Measurements from ENCODE around the gene MADCAM1. TPM values are rescaled to one million over a fixed set of nuclear protein-coding genes. Genes with fewer than 3 reads are reported as not detected.

MADCAM1 gene
- total RNA-seq, 3 donors from 2014 or later (not counting 1 experiment from before 2014, with no cell fraction given), result 0.43 to 0.54 TPM; not detected in 1

DNA sequence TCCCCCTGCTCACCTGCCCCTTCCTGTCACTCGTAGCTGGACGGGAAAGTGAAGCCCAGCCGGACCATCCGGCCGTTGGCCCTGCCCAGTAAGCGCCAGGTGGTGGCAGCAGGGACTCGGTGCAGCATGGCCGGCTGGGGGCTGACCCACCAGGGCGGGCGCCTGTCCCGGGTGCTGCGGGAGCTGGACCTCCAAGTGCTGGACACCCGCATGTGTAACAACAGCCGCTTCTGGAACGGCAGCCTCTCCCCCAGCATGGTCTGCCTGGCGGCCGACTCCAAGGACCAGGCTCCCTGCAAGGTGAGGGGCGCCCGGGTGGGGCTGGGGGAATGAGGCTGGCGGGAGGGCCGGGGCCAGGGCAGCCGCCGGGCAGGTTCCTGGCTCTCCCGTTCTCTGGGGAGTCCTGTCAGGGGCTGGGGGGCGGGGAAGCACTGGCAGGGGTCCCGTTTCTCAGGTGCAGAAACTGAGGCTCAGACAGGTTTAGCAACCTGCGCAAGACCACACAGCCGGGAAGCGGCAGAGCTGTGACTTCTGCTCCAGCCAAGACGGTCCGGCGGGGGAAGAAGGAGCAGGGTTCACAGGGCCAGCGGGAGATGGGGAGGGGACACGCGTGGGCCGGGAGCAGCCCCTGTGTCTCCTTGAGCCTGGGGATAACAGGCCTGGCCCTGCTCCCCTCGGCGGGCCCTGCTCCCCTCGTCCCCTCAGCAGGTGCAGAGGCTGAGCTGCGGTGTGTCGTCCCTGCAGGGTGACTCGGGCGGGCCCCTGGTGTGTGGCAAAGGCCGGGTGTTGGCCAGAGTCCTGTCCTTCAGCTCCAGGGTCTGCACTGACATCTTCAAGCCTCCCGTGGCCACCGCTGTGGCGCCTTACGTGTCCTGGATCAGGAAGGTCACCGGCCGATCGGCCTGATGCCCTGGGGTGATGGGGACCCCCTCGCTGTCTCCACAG is 52.9 kb downstream of the MADCAM1 start:
- ATAC-seq, result no peak
- no peak overlapping the region for H3K27ac Mint-ChIP-seq
- 89% methylated on average over 51 of the region's 52 CpGs for WGBS (ENCODE audit: insufficient coverage)

GRCh38 chr19:554817-555216 is 58.5 kb downstream of the MADCAM1 start:
- ATAC-seq, result no peak
- Mint-ChIP-seq H3K36me3 (no peaks in the 10 kb centered on the region), H3K27ac (no peak overlapping the region), H3K4me3 (no peak overlapping the region), H3K9me3 (no peaks in the 10 kb centered on the region), H3K4me1 (peaks cover 0 to 15% of the 10 kb centered on the region in 2 donors), H3K27me3 (ENCODE audit: low read depth in 2 of 2) (no peaks in the 10 kb centered on the region)
- Histone ChIP-seq H3K4me3 (ENCODE audit: low read length) (no peak overlapping the region), H3K27ac (ENCODE audit: low read length) (no peak overlapping the region), H3K36me3 (ENCODE audit: control insufficient read depth, insufficient read depth, low read length) (no peaks in the 10 kb centered on the region), H3K27me3 (ENCODE audit: control insufficient read depth, insufficient read depth, low read length) (no peaks in the 10 kb centered on the region), H3K4me1 (ENCODE audit: control insufficient read depth, insufficient read depth, low read length) (peaks cover 8% of the 10 kb centered on the region), H3K9me3 (ENCODE audit: control insufficient read depth, insufficient read depth, low read length) (no peaks in the 10 kb centered on the region)
- intact Hi-C loops (cut with micrococcal nuclease), result no loop called here
- TF ChIP-seq, protein P1, sequence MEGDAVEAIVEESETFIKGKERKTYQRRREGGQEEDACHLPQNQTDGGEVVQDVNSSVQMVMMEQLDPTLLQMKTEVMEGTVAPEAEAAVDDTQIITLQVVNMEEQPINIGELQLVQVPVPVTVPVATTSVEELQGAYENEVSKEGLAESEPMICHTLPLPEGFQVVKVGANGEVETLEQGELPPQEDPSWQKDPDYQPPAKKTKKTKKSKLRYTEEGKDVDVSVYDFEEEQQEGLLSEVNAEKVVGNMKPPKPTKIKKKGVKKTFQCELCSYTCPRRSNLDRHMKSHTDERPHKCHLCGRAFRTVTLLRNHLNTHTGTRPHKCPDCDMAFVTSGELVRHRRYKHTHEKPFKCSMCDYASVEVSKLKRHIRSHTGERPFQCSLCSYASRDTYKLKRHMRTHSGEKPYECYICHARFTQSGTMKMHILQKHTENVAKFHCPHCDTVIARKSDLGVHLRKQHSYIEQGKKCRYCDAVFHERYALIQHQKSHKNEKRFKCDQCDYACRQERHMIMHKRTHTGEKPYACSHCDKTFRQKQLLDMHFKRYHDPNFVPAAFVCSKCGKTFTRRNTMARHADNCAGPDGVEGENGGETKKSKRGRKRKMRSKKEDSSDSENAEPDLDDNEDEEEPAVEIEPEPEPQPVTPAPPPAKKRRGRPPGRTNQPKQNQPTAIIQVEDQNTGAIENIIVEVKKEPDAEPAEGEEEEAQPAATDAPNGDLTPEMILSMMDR (IDR thresholded peaks at IDR 0.05), result no peak
- 88% methylated on average over 20 of the region's 20 CpGs for WGBS (ENCODE audit: insufficient coverage)
- no peak for DNase-seq

More for the DNA sequence above, 52.9 kb downstream of the MADCAM1 start:
- H3K4me1 ChIP-seq (ENCODE audit: control insufficient read depth, insufficient read depth, low read length), result peaks cover 27% of the 10 kb centered on the region
- H3K27me3 ChIP-seq (ENCODE audit: control insufficient read depth, insufficient read depth, low read length), result no peaks in the 10 kb centered on the region
- no peaks in the 10 kb centered on the region for H3K9me3 Mint-ChIP-seq
- H3K4me1 Mint-ChIP-seq, result peaks cover 3 to 28% of the 10 kb centered on the region in 2 donors
- intact Hi-C loops (cut with micrococcal nuclease), result no loop called here
- H3K9me3 ChIP-seq (ENCODE audit: control insufficient read depth, insufficient read depth, low read length), result no peaks in the 10 kb centered on the region
- no peak overlapping the region for H3K27ac ChIP-seq (ENCODE audit: low read length)
- peaks cover 17% of the 10 kb centered on the region for H3K36me3 ChIP-seq (ENCODE audit: control insufficient read depth, insufficient read depth, low read length)
- H3K36me3 Mint-ChIP-seq, result no peaks in the 10 kb centered on the region
- no peak overlapping the region for H3K4me3 ChIP-seq (ENCODE audit: low read length)
- no peaks in the 10 kb centered on the region for H3K27me3 Mint-ChIP-seq (ENCODE audit: low read depth in 2 of 2)
- no peak for DNase-seq
- H3K4me3 Mint-ChIP-seq, result no peak overlapping the region
- TF ChIP-seq, protein P1 (IDR thresholded peaks at IDR 0.05), result no peak

Other genes with a start within 250 kb of the MADCAM1 start
- 1 to 10 TPM in 2 of 3 donors, under 1 TPM in 1; 0.85 to 6.2 (median 1.0) TPM for gene PLPP2, start 205.1 kb upstream of the MADCAM1 start, total RNA-seq
- gene MIER2, start 151.7 kb upstream of the MADCAM1 start, total RNA-seq, result 10 to 100 TPM; 14.8 to 17.7 (median 15.4) TPM
- gene C2CD4C, start 87.3 kb upstream of the MADCAM1 start, total RNA-seq, result not detected
- under 1 TPM in 1 of 3 donors, not detected in 2; 0.75 TPM for gene SHC2, start 35.5 kb upstream of the MADCAM1 start, total RNA-seq
- gene TPGS1, start 11.0 kb downstream of the MADCAM1 start, total RNA-seq, result 10 to 100 TPM; 18.7 to 20.6 (median 18.9) TPM
- gene CDC34, start 35.3 kb downstream of the MADCAM1 start, total RNA-seq, result 100 to 1,000 TPM in 2 of 3 donors, 10 to 100 TPM in 1; 68.5 to 114 (median 101) TPM
- gene GZMM, start 47.6 kb downstream of the MADCAM1 start, total RNA-seq, result 100 to 1,000 TPM; 186 to 286 (median 253) TPM
- gene BSG, start 76.1 kb downstream of the MADCAM1 start, total RNA-seq, result 100 to 1,000 TPM; 229 to 248 (median 236) TPM
- 1 to 10 TPM in 2 of 3 donors, under 1 TPM in 1; 0.96 to 1.6 (median 1.1) TPM for gene HCN2, start 93.4 kb downstream of the MADCAM1 start, total RNA-seq
- gene POLRMT, start 137.1 kb downstream of the MADCAM1 start, total RNA-seq, result 10 to 100 TPM; 57.2 to 58.5 (median 57.6) TPM
- gene FGF22, start 143.4 kb downstream of the MADCAM1 start, total RNA-seq, result under 1 TPM; 0.31 to 0.58 (median 0.41) TPM
- 100 to 1,000 TPM; 119 to 149 (median 146) TPM for gene RNF126, start 166.7 kb downstream of the MADCAM1 start, total RNA-seq
- 1 to 10 TPM; 1.5 to 1.9 (median 1.5) TPM for gene FSTL3, start 179.9 kb downstream of the MADCAM1 start, total RNA-seq
- 10 to 100 TPM in 1 of 3 donors, 1 to 10 TPM in 2; 1.5 to 11.7 (median 4.5) TPM for gene PRSS57, start 199.0 kb downstream of the MADCAM1 start, total RNA-seq
- gene PALM, start 212.4 kb downstream of the MADCAM1 start, total RNA-seq, result 1 to 10 TPM in 1 of 3 donors, under 1 TPM in 1, not detected in 1; 0.59 to 1.0 TPM

All from natural killer cell (primary cell).